Lower leg skin (tissue), 4 donors: ENCODE results near the gene ABTB2. TPM values are rescaled to one million over a fixed set of nuclear protein-coding genes. Genes with fewer than 3 reads are reported as not detected.
"Not testable (repeated sequence)": the region's sequence is repeated elsewhere in the genome, so short reads cannot be mapped to it uniquely, and the experiment has no call there.

ENCODE experiments used
- DNase-seq, 2 donors: peaks; one replicate each; pipeline ENCODE4 v3.0.0-alpha.2; 2019; ENCODE audit warnings: low spot score in 2 of 2
- H3K4me3 ChIP-seq: fragments of 200-600 bp; sonication (generic); 2 replicates; pipeline ENCODE4 v1.5.1; 2017; ENCODE audit warnings: mild to moderate bottlenecking, low read depth; ENCODE audit not compliant: poor library complexity, severe bottlenecking
- CTCF ChIP-seq, 3 donors: fragments of 450-650 bp; IDR thresholded peaks; one replicate each; pipeline ENCODE4 v1.5.1; 2016; ENCODE audit warnings: antibody characterized with exemption in 3 of 3, mild to moderate bottlenecking in 3 of 3, moderate library complexity in 2 of 3
- POLR2A ChIP-seq, 2 donors: fragments of 450-650 bp; IDR thresholded peaks; one replicate each; pipeline ENCODE4 v1.6.1; 2016 to 2017; ENCODE audit warnings: antibody characterized with exemption in 2 of 2, mild to moderate bottlenecking in 1 of 2, moderate library complexity in 1 of 2
- WGBS, 2 donors: methylation state at CpG; one replicate each; pipeline ENCODE4 v1.1.5; 2018; 5-methylcytosine and 5-hydroxymethylcytosine counted together
- intact Hi-C: fragments of 100-400 bp; cut with DNase I; formaldehyde crosslinking; loops from one replicate; pipeline ENCODE4 v1.15.0; 2023; ENCODE audit warnings: low total_unique reads
- total RNA-seq, 4 donors: library from RNA; depleted of rRNA; stranded (reverse); fragments of >200 nt; gene quantifications; one replicate each; pipeline ENCODE4 v1.1.0, GENCODE V29; 2016

The ABTB2 gene
- total RNA-seq, 4 donors from 2014 or later, result 6.1 to 24.2 (median 11.1) TPM

GRCh38 chr11:34403431-34403830, 45.6 kb upstream of the ABTB2 start:
- TF ChIP-seq POLR2A (IDR thresholded peaks at IDR 0.05), result no peak
- no peak for TF ChIP-seq CTCF (IDR thresholded peaks at IDR 0.05)
- DNase-seq, result no peak
- 76 to 77% methylated on average over 4 of the region's 4 CpGs for WGBS, 2 donors
- intact Hi-C loops, result no loop called here
- no peak overlapping the region for H3K4me3 ChIP-seq

GRCh38 chr11:34397811-34398210, 40.0 kb upstream of the ABTB2 start:
- DNase-seq, result no peak
- H3K4me3 ChIP-seq, result no peak overlapping the region
- WGBS, 2 donors, result 74 to 78% methylated on average over 2 of the region's 2 CpGs
- TF ChIP-seq POLR2A (IDR thresholded peaks at IDR 0.05), result no peak
- no peak for TF ChIP-seq CTCF (IDR thresholded peaks at IDR 0.05)
- intact Hi-C loops, result no loop called here

DNA sequence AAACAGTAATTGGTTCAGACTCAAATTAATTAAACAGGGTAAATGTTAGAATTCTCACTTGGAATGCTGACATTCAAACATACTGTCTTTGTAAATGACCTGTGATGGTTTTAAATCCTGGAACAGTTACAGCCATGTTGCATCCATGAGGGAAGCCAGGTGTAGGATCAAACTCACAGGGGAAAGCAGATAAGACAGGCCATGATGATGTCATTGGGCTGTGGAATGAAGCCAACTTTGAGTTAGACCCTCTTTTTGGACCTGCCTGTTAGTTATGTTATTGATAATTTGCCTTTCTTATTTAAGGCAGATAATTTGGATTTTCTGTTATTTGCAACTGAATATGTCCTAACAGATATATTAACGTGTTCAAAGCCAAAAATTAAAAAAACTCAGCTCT, 39.3 kb upstream of the ABTB2 start:
- TF ChIP-seq POLR2A (IDR thresholded peaks at IDR 0.05) (no peak), CTCF (IDR thresholded peaks at IDR 0.05) (no peak)
- no peak for DNase-seq
- intact Hi-C loops, result no loop called here
- WGBS, 2 donors, result 67 to 74% methylated on average over 1 of the region's 1 CpG
- no peak overlapping the region for H3K4me3 ChIP-seq

DNA sequence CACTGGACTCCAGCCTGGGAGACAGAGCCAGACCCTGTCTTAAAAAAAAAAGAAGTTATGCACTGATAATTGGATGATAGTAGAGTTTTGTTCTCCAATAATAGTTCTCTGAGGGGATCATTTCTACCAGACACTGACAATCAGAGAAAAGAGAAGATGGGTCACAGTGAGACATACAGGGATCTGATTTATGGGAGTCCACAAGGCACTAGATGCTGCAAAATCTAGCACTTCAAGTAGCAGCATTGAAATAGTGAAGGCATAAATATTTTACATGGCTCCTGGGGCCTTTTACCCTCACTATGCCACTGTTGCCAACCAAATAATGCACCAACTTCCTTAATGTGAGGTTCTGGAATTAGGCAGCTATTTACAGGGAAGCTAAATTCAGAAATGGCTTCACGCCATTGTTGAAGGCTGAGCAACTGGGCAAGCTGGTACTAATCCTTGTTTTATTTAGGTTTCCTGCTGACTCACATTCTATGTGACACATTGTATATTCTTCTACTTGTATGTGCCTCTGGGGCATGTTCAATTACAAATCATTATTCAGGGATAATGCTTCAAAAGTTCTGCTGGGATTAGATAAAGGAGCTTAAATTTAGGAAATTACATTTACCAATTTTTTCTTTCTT, 38.2 kb upstream of the ABTB2 start:
- DNase-seq, result no peak

DNA sequence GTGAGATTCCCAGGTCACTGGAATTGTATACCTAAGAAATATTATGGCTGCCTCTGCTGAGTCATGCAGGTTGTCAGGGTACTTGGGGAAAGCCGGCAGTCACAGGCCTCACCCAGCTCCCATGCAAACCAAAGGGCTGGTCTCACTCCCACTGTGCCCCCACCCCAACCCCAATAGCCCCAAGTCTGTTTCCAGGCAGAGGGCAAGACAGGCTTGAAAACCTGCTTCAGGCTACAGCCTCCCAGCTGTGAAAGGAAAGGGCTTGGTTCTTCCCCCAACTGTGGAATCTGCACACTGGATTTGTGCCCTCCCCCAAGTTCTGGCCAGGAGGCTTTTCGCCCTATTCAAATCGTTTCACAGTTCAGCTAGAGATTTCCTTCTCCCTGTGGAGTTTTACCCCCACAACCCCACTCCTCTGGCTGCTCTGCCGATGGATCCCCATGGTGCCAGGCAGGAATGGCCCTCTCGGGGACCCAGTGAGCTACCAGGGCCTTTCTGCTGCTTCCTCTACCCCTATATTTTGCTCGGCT, 37.0 kb upstream of the ABTB2 start:
- DNase-seq, result no peak
- no peak for TF ChIP-seq CTCF (IDR thresholded peaks at IDR 0.05)
- TF ChIP-seq POLR2A (IDR thresholded peaks at IDR 0.05), result no peak
- H3K4me3 ChIP-seq, result no peak overlapping the region
- intact Hi-C loops, result no loop called here
- WGBS, 2 donors, result 78 to 79% methylated on average over 6 of the region's 6 CpGs

More for the DNA sequence above, 38.2 kb upstream of the ABTB2 start:
- no peak overlapping the region for H3K4me3 ChIP-seq
- WGBS, 2 donors, result 14 to 35% methylated on average over 1 of the region's 1 CpG
- intact Hi-C loops, result no loop called here
- no peak for TF ChIP-seq CTCF (IDR thresholded peaks at IDR 0.05)
- TF ChIP-seq POLR2A (IDR thresholded peaks at IDR 0.05), result no peak

DNA sequence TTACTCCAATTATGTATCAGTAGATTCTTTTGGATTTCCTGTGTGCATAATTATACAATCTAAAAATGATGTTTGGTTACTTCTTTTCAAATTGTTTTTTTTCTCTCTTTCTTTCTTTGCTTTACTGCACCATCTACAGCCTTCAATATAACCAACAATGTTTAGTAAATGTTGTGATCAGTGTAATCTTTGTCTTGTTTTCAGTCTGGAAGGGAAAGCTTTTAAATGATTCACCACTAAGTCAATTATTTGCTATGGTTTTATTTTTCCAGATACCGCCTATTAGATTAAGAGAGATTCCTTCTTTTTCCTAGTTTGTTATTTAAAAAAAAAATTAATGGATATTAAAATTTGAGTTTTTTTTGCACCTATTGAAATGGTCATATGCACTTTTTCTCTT, 29.8 kb upstream of the ABTB2 start:
- TF ChIP-seq POLR2A (IDR thresholded peaks at IDR 0.05) (no peak), CTCF (IDR thresholded peaks at IDR 0.05) (no peak)
- 94 to 95% methylated on average over 1 of the region's 1 CpG for WGBS, 2 donors
- intact Hi-C loops, result no loop called here

DNA sequence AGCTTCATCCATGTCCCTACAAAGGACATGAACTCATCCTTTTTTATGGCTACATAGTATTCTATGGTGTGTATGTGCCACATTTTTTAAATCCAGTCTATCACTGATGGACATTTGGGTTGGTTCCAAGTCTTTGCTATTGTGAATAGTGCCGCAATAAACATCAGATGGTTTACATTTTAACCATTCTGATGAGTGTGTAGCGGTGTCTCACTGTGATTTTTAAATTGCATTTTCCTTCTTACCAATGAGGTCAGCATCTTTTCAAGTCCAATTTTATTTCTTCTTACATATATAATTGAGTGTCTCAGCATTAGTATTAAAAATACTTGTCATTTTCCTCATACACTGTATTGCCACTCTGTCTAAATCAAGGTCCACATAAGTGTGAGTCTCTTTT, 28.5 kb upstream of the ABTB2 start:
- whole genome bisulfite sequencing, 2 donors, result 94 to 98% methylated on average over 2 of the region's 2 CpGs
- DNase-seq, intact Hi-C loops, H3K4me3 ChIP-seq: not testable (repeated sequence)

More for the DNA sequence above, 29.8 kb upstream of the ABTB2 start:
- no peak for DNase-seq
- H3K4me3 ChIP-seq, result no peak overlapping the region
